Hematopoietic multipotent progenitor cell treated with erythropoietin and hydrocortisone succinate and interleukin-3 and kit ligand, for 15 days (in vitro differentiated cells): ENCODE data around the gene GOLGA6L10.
"Not testable (repeated sequence)": the region's sequence is repeated elsewhere in the genome, so short reads cannot be mapped to it uniquely, and the experiment has no call there.

Experiments used
- DNase-seq: peaks from one replicate; pipeline ENCODE4 v3.0.0-alpha.2; 2015; ENCODE audit warnings: low spot score

The GOLGA6L10 gene

DNA sequence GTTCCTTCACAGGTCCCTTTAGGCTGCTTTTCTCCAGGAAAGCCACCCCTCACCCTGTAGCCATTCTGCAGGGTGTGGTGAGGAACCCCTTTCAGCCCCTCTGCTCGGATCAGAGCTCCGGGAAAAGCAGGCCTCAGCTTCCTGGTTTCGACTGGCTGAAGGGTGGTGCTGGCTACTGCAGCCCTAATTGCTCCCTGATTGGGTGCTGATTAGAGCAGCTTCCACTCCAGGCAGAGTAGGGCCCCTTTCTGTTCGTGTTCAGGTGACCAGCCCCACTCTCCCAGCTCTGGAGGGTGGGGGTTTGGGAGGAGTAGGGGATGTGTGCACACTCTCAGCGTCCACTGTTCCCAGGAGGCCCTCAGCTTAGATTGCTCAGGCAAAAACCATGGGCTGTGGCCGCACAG is 49.8 kb downstream of the GOLGA6L10 start:
- not testable (repeated sequence) for DNase-seq

DNA sequence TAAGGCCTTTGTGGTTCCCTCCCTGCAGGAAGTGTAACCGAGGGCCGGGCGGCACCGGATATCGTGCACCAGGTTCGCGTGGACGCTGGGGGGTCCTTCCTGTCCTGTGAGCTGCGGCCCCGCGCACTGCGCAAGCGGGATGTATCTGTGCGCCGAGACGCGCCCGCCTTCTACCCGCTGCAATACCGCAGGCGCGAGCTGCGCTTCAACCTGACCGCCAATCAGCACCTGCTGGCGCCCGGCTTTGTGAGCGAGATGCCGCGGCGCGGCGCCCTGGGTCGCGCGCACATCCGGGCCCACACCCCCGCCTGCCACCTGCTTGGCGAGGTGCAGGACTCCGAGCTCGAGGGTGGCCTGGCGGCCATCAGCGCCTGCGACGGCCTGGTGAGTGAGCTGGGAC is 50.8 kb downstream of the GOLGA6L10 start:
- DNase-seq, result no peak

DNA sequence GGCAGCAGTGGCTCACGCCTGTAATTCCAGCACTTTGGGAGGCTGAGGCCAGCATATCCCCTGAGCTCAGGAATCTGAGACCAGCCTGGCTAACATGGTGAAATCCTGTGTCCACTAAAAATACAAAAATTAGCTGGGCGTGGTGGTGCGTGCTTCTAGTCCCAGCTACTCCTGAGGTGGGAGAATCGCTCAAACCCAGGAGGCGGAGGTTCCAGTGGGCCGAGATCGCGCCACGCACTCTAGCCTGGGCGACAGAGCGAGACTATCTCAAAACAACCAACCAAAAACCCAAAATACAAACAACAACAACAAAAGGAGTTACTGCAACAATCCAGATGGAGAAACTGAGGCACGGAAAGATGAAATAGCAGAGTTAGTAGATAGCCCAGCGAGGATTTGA is 51.2 kb downstream of the GOLGA6L10 start:
- DNase-seq, result no peak

DNA sequence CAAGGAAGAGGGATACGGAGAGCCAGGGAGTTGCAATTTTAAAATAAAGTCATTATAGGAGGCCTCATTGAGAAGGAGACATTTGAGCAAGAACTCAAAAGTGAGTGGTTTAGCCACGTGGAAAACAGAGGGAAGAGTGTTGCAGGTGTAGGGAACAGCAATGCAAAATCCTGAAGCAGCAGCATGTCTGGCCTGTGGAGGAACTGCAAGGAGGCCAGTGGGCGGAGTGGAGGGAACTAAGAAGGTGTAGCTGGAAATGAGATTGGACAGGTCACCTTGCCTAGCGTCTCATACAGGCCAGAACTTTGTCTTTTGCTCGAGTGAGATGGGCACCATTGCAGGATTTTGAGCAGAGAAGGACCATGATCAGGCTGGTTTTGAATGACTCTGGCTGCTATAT is 51.7 kb downstream of the GOLGA6L10 start:
- no peak for DNase-seq

DNA sequence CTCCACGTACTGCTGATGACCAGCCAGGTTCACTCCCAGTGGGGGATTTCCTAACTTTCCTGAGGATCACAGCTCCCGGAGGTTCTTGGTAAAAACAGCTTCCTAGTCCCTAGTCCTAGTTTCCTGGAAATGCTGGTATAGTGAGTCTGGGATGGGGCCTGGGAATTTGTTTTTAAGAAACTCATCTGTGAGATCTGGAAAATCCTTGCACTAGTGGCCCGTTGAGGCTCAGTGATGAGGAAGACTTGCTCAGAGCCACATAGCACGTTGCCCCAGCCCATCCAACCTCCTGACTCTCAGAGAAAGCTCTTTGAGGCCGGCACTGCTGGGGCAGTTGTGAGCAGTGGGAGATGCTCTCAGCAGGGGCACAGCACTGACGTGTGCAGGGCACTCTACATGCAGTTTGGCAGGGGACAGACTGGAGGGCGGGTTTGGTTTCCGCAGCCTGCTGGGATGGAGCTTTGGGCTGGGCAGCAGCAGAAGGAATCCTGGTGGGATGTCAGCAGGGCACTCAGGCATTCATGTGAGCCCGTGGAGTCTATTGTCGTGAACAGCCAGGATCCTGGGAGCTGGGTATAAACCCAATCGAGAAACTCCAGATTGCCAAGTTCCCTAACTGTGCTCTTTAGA is 55.1 kb downstream of the GOLGA6L10 start:
- DNase-seq, result no peak

DNA sequence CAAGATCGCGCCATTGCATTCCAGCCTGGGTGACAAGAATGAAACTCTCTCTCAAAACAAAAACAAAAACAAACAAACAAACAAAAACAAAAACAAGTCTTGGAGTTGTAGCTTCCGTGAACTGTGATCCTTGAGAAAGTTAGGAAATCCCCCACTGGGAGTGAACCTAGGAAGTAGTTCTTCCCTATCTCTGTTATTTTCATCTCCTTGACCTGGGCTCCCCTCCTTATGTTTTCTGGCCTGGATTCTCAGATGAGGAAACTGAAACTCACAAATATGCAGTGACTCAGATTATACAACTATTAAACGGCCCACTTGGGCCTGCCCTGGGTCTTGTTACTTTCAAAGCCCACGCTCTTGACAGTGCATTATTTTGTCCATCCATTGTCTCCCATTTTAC is 57.0 kb downstream of the GOLGA6L10 start:
- DNase-seq, result no peak
